Endothelial cell of umbilical vein (primary cell): ENCODE results near the gene SFXN2. TPM values are rescaled to one million over a fixed set of nuclear protein-coding genes. Genes with fewer than 3 reads are reported as not detected.

Experiments used
- BruUV-seq: library from RNA; stranded (reverse); fragments of 400-500 nt; replicated peaks from 2 replicates; lab custom pipeline; 2021; lab: Mats Ljungman, UMichigan
- CTCF ChIA-PET: fragments of 300-600, 350-600 bp; sonication (Branson Sonifier 250); formaldehyde crosslinking; loops from one replicate; lab custom pipeline; 2021; ENCODE audit warnings: antibody characterized with exemption, inconsistent platforms; lab: Charles Lee
- POLR2A ChIA-PET: fragments of 300-600, 350-600 bp; sonication (Branson Sonifier 250); formaldehyde crosslinking; loops from one replicate; lab custom pipeline; 2021; ENCODE audit warnings: antibody characterized with exemption, inconsistent platforms; lab: Charles Lee
- DNase-seq: peaks from one replicate; pipeline ENCODE4 v3.0.0-alpha.2; 2011; ENCODE audit warnings: low read depth, low spot score
- FAIRE-seq: peaks from 2 replicates; lab custom pipeline; 2011; peaks lifted over from hg19 to GRCh38; lab: Jason Lieb, UNC
- H2AFZ ChIP-seq: 2 replicates; pipeline ENCODE4 v1.6.0; 2012; ENCODE audit warnings: low read depth, low read length, control low read depth, inconsistent platforms
- H3K27ac ChIP-seq: 2 replicates; pipeline ENCODE4 v1.5.1; 2011; ENCODE audit warnings: low read depth, mild to moderate bottlenecking, control low read depth, low read length, moderate library complexity; ENCODE audit not compliant: insufficient read depth
- H3K27me3 ChIP-seq, 2 experiments: 2 replicates each; pipeline versions ENCODE4 v1.6.0 to v1.6.1; 2011; ENCODE audit warnings: low read length in 2 of 2, mixed read lengths in 1 of 2; ENCODE audit not compliant: control insufficient read depth in 2 of 2, insufficient read depth in 2 of 2
- H3K36me3 ChIP-seq, 2 experiments: 2 replicates in 1 of 2; 3 replicates in 1 of 2; pipeline ENCODE4 v1.5.1; 2011; ENCODE audit warnings: low read length in 2 of 2, mild to moderate bottlenecking in 1 of 2, moderate library complexity in 1 of 2; ENCODE audit not compliant: control insufficient read depth in 2 of 2, insufficient read depth in 2 of 2; ENCODE audit errors: extremely low read depth in 1 of 2
- H3K4me1 ChIP-seq: 3 replicates; pipeline ENCODE4 v1.5.1; 2011; ENCODE audit warnings: mild to moderate bottlenecking, low read length; ENCODE audit not compliant: control insufficient read depth, insufficient read depth; ENCODE audit errors: extremely low read depth
- H3K4me2 ChIP-seq: 2 replicates; pipeline ENCODE4 v1.6.1; 2011; ENCODE audit warnings: low read length, control low read depth, mixed read lengths; ENCODE audit not compliant: insufficient read depth
- H3K4me3 ChIP-seq, 3 experiments: fragments of 200-600 bp in 1 of 3; sonication (generic), shearing (Covaris generic) in 1 of 3; replicated peaks in 1 of 3; 2 replicates each; pipeline ENCODE4 v1.5.1; 2011 to 2016; ENCODE audit warnings: control low read depth in 3 of 3, low read length in 3 of 3, mild to moderate bottlenecking in 2 of 3, inconsistent platforms in 1 of 3, low read depth in 1 of 3, moderate library complexity in 1 of 3; ENCODE audit not compliant: insufficient read depth in 1 of 3
- H3K79me2 ChIP-seq: 2 replicates; pipeline ENCODE4 v1.6.0; 2012; ENCODE audit warnings: low read length, inconsistent platforms; ENCODE audit not compliant: control insufficient read depth, insufficient read depth
- H3K9ac ChIP-seq: replicated peaks from 2 replicates; pipeline ENCODE3; 2011; ENCODE audit warnings: low read length, control low read depth; ENCODE audit not compliant: insufficient read depth; ENCODE audit errors: extremely low read depth
- H3K9me1 ChIP-seq: replicated peaks from 3 replicates; pipeline ENCODE4 v1.6.0; 2011; ENCODE audit warnings: mild to moderate bottlenecking, low read length; ENCODE audit not compliant: control insufficient read depth, insufficient read depth; ENCODE audit errors: extremely low read depth
- H3K9me3 ChIP-seq: replicated peaks from 2 replicates; pipeline ENCODE4 v1.5.1; 2012; ENCODE audit warnings: low read length, inconsistent platforms; ENCODE audit not compliant: control insufficient read depth, insufficient read depth
- H4K20me1 ChIP-seq: replicated peaks from 2 replicates; pipeline ENCODE3; 2011; ENCODE audit warnings: mild to moderate bottlenecking, low read length; ENCODE audit not compliant: control insufficient read depth, insufficient read depth; ENCODE audit errors: extremely low read depth
- EZH2 ChIP-seq: IDR thresholded peaks from 2 replicates; pipeline ENCODE4 v1.6.1; 2012; ENCODE audit warnings: borderline replicate concordance, low read depth, mild to moderate bottlenecking, moderate library complexity, low read length, inconsistent platforms; ENCODE audit not compliant: severe bottlenecking
- FOS ChIP-seq: IDR thresholded peaks from 2 replicates; pipeline ENCODE4 v1.6.1; 2011; ENCODE audit warnings: mild to moderate bottlenecking, low read length, moderate library complexity, borderline replicate concordance; ENCODE audit not compliant: insufficient read depth
- GATA2 ChIP-seq: IDR thresholded peaks from 2 replicates; pipeline ENCODE4 v1.7.0; 2011; ENCODE audit warnings: low read depth, mild to moderate bottlenecking, moderate library complexity, mixed read lengths, low read length; ENCODE audit not compliant: insufficient read length, insufficient read depth
- JUN ChIP-seq: IDR thresholded peaks from 2 replicates; pipeline ENCODE4 v1.6.1; 2011; ENCODE audit warnings: borderline replicate concordance, low read depth; ENCODE audit not compliant: insufficient read length, insufficient read depth
- MYC ChIP-seq: IDR thresholded peaks from one replicate; pipeline ENCODE4 v1.6.1; 2011; ENCODE audit warnings: mild to moderate bottlenecking, low read depth, low read length
- POLR2A ChIP-seq: IDR thresholded peaks from 2 replicates; pipeline ENCODE4 v1.6.1; 2012; ENCODE audit warnings: low read depth, mild to moderate bottlenecking, control low read depth, low read length
- POLR2AphosphoS5 ChIP-seq: IDR thresholded peaks from 2 replicates; pipeline ENCODE4 v1.6.1; 2012; ENCODE audit warnings: low read depth, mild to moderate bottlenecking, control low read depth, low read length, moderate library complexity; ENCODE audit not compliant: insufficient read depth
- dilution Hi-C: fragments of 300-500 bp; cut with MboI; formaldehyde crosslinking; loops from one replicate; pipeline ENCODE4 v1.15.0; 2019; ENCODE audit warnings: low sequenced_read_pairs; ENCODE audit not compliant: extremely low pct_ligation_motif_present
- intact Hi-C: fragments of 100-400 bp; cut with micrococcal nuclease; formaldehyde crosslinking; loops from one replicate; pipeline ENCODE4 v1.10.0; 2022
- polyA plus RNA-seq, 4 experiments: library from polyadenylated mRNA; depleted of rRNA in 3 of 4; stranded (reverse) in 3 of 4; unstranded in 1 of 4; fragments of >200 nt; gene quantifications; 2 replicates each; pipeline versions ENCODE4 v1.2.1 to v1.2.3, GENCODE V29; 2011 to 2012; ENCODE audit warnings: missing spikeins in 1 of 4
- total RNA-seq: library from RNA; stranded (reverse); gene quantifications from 2 replicates; pipeline ENCODE4 v1.2.3, GENCODE V29; 2021
- TF ChIP-seq, protein P1 (sequence below): IDR thresholded peaks from 2 replicates; pipeline ENCODE4 v1.6.1; 2011; ENCODE audit not compliant: insufficient read depth, insufficient read length
- TF ChIP-seq, protein P2 (sequence below), 2 donors: IDR thresholded peaks; 1 replicate in 1 of 2; 2 replicates in 1 of 2; pipeline ENCODE4 v1.5.1; 2011; ENCODE audit warnings: low read length in 2 of 2, mild to moderate bottlenecking in 2 of 2, moderate library complexity in 2 of 2, control low read depth in 1 of 2, inconsistent platforms in 1 of 2, low read depth in 1 of 2; ENCODE audit not compliant: insufficient read depth in 1 of 2; ENCODE audit errors: extremely low read depth in 1 of 2

The SFXN2 gene
- total and polyA plus RNA-seq, 2 donors (not counting 3 experiments of a cell fraction or from before 2014, with no cell fraction given): 9.8 to 17.0 TPM

DNA sequence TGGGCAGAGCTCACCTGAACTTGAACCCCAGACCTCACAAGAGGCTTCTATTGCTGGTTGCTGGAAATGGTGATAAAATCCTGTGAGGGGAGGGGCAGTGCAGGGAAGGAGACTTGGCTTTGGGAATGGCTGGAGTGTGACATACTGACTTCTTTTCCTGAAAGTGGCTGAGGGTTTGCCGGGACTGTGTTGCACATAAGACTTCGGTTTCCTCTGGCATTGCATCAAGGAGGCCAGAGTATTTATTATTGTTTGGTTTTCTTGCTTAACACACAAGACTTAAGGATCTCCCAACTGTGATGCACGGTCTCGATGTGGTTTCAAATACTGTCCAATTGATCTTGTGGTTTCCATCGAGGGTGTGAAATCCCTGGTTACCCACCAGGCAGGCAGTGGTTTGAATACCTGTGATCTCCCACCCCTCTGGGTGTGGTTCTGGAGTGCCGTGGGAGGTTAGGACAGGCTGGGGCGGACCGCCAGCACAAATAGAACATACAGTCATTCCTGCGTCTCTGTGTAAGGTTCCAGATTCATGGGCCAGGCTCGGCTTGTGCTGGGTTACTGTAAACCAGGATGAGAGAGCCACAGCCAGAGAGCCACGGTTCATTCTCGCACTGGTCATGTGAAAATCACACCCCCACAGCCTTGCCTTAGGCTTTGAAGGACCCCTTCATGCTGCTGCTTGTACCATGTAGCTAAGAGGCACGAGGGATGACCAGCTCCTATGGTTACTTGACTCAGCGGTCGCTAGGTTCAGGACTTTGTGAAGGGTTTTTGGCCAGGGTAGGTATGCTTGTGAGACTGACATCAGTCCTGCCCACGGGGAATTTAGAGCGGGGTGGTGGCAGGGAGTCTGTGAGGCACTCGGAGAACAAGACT is 68.5 kb downstream of the SFXN2 start:
- peak overlapping the region; percentile 77 for H3K27ac ChIP-seq
- dilution Hi-C loops (no loop called here), intact Hi-C loops (loop anchor here (1.0 kb wide), 4 partner anchors 13 to 33 kb away; no protein-coding TSS in a partner anchor)
- peaks cover 23% of the 10 kb centered on the region for H3K79me2 ChIP-seq
- BruUV-seq: no TSS peak
- peak; percentile 97 for DNase-seq
- H3K9me3 ChIP-seq: no peaks in the 10 kb centered on the region
- no peak overlapping the region for H2AFZ ChIP-seq
- TF ChIP-seq POLR2A: no peak
- peak; percentile 28 for TF ChIP-seq GATA2
- TF ChIP-seq MYC: no peak
- TF ChIP-seq, protein P1, sequence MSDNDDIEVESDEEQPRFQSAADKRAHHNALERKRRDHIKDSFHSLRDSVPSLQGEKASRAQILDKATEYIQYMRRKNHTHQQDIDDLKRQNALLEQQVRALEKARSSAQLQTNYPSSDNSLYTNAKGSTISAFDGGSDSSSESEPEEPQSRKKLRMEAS: no peak
- H3K9ac ChIP-seq: peak overlapping the region; percentile 55
- CTCF ChIA-PET: interaction anchor here (0.9 to 1.6 kb wide), 3 partner anchors 18 to 29 kb away, joined by 3 to 5 read pairs (median 4); no protein-coding TSS in a partner anchor
- POLR2A ChIA-PET: interaction anchor here (1.5 kb wide), 1 partner anchor 20 kb away, joined by 7 read pairs; no protein-coding TSS in a partner anchor
- H3K9me1 ChIP-seq: no peaks in the 10 kb centered on the region
- peaks cover 0 to 2% of the 10 kb centered on the region in 2 experiments for H3K36me3 ChIP-seq
- H3K4me1 ChIP-seq: peaks cover 49% of the 10 kb centered on the region
- no peaks in the 10 kb centered on the region for H4K20me1 ChIP-seq
- no peaks in the 10 kb centered on the region for H3K27me3 ChIP-seq
- no peak for FAIRE-seq
- peak overlapping the region in 1 of 3 experiments; percentile 24 for H3K4me3 ChIP-seq
- H3K4me2 ChIP-seq: peak overlapping the region; percentile 50

DNA sequence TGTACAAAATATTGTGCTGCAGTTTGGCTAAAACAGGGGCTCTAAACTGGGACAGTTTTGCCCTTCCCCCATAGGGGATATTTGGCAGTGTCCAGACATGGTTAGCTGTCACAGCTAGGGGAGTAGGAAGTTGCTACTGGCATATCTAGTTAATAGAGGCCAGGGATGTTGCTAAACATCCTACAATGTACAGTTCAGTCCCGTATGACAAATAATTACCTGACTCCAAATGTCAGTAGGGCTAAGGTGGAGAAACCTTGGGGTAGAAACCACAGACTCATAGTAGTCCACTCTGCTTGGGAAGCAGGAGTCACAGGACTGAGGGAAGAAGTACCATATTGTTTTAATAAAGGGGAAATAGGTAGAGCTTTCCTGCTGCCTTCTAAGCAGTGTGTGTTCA is 69.1 kb downstream of the SFXN2 start:
- Histone ChIP-seq H3K27me3 (no peaks in the 10 kb centered on the region), H3K9ac (peak overlapping the region; percentile 55), H3K79me2 (peaks cover 18% of the 10 kb centered on the region), H3K9me1 (no peaks in the 10 kb centered on the region), H2AFZ (no peak overlapping the region), H3K27ac (peak overlapping the region; percentile 77), H3K4me2 (peak overlapping the region; percentile 50), H3K4me1 (peaks cover 44% of the 10 kb centered on the region), H3K9me3 (no peaks in the 10 kb centered on the region), H4K20me1 (no peaks in the 10 kb centered on the region), H3K36me3 (peaks cover 0 to 2% of the 10 kb centered on the region in 2 experiments), H3K4me3 (no peak overlapping the region)
- dilution Hi-C loops: no loop called here
- TF ChIP-seq EZH2 (no peak), GATA2 (no peak), FOS (no peak), MYC (no peak), POLR2A (no peak), POLR2AphosphoS5 (no peak), JUN (no peak)
- TF ChIP-seq, protein P2, sequence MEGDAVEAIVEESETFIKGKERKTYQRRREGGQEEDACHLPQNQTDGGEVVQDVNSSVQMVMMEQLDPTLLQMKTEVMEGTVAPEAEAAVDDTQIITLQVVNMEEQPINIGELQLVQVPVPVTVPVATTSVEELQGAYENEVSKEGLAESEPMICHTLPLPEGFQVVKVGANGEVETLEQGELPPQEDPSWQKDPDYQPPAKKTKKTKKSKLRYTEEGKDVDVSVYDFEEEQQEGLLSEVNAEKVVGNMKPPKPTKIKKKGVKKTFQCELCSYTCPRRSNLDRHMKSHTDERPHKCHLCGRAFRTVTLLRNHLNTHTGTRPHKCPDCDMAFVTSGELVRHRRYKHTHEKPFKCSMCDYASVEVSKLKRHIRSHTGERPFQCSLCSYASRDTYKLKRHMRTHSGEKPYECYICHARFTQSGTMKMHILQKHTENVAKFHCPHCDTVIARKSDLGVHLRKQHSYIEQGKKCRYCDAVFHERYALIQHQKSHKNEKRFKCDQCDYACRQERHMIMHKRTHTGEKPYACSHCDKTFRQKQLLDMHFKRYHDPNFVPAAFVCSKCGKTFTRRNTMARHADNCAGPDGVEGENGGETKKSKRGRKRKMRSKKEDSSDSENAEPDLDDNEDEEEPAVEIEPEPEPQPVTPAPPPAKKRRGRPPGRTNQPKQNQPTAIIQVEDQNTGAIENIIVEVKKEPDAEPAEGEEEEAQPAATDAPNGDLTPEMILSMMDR (IDR thresholded peaks at IDR 0.05; ENCODE audit: extremely low read depth in 1 of 2, insufficient read depth in 1 of 2, low read depth in 1 of 2, low read length in 2 of 2): no peak
- TF ChIP-seq, protein P1: no peak
- peak; percentile 56 for FAIRE-seq
- POLR2A ChIA-PET: no interaction called here
- no TSS peak for BruUV-seq
- CTCF ChIA-PET: no interaction called here
- intact Hi-C loops: loop anchor here (1.0 kb wide), 1 partner anchor 13 kb away; no protein-coding TSS in a partner anchor
- DNase-seq: no peak
